Stimulated activated CD8-positive, alpha-beta memory T cell treated with anti-CD3 and anti-CD28 coated beads, Interleukin-12 subunit alpha, Interleukin-12 subunit beta, amount 100 ng/mL, for 4 hours (primary cell): ENCODE measurements around the gene HTR2B.
"Not testable (repeated sequence)": the region's sequence is repeated elsewhere in the genome, so short reads cannot be mapped to it uniquely, and the experiment has no call there.

Source experiments
- DNase-seq: peaks from one replicate; pipeline ENCODE4 v3.0.0-alpha.2; 2020; ENCODE audit warnings: low read depth

HTR2B gene

DNA sequence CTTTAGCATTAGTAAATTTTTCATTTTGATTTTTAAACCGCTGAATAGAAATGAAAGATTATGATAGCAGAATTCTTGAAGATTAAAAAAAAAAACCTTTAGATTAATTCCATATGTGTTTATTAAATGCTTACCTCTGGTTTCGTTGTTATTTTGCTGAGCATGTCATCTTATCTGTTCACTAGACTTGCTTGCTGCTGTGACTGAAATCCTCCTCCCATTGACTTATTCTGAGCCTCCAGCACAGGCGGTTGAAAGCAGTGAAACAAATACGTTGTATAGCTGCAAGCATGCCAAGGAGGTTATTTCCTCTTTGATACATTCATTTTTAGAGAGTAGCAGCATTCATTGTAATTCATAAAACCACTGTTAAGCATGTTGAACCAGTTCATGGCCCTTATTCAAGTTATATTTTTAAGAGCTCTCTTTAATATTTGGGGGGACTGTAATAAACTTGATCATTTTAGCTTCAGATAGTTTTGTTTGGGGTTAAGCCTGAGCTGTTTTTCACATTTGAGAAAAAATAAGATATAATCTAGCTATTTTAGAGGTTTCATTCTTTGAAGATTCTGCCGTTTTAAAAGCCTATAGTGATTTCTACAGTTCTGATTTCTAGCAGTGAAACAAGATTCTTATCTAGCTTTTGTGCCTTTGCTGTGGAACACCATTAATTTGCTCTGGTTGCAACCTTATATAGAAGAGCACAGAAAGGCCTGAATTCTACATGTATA, at the start of gene HTR2B:
Gene HTR2B (minus strand): TSS at position 205 of the 731 bp plus-strand sequence. CDS start 1,278 bp downstream, outside the sequence.
- DNase-seq, result no peak

DNA sequence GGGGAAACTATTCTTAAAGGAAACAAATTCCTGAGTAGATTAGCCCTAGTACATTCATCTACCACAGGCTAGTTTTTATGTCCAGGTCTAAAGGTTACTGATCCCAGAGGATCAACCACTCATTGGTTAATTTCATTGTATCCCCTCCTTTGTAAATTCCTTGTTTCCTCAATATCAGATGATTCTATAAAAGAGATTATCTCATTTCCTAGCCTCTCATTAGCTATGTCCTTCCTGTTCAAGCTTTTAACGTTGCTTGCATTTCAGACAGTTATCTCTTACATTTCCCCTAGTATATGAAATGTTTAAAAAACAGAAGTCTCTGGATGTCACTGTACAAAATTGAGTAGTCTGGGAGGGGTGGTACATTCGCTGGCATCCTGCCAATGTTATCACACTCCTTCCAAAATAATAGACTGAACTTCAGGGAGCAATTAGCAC, 49.4 kb upstream of the HTR2B start:
- no peak for DNase-seq

DNA sequence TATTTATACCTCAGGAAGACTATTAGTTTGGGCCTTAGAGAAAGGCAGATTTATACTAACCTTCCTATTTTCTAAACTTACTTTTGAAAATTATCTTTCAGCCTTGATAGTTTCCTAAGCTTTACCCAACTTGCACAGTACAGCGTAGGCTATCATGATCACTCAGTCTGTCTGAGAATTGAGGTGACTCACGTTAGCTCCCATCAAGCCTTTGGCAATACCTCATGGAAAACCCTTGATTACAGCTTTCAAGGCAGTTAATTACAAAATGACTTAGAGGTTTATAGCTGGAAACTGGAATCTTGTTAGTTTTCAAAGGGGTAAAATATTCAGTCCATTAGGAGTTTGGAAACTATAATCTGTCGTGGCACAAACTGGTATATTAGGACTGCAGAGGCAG, 47.2 kb upstream of the HTR2B start:
- DNase-seq, result no peak

DNA sequence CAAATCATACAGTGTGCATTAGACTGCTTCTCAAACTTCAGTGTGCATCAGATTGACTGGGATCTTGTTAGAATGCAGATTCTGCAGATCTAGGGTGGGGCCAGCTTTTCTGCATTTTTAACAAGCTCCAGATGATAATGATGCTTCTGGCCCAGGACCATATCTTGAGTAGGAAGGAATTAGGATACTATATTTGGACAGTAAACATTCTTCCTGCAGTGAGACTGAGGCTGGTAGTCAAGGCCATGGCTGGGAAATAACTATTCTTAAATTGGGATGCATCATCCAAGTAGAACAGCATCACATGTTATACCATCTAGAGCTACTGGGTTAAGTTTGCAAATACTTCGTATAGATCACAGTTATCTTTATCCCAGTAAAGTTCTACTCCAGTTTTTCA, 45.2 kb upstream of the HTR2B start:
- DNase-seq, result no peak

DNA sequence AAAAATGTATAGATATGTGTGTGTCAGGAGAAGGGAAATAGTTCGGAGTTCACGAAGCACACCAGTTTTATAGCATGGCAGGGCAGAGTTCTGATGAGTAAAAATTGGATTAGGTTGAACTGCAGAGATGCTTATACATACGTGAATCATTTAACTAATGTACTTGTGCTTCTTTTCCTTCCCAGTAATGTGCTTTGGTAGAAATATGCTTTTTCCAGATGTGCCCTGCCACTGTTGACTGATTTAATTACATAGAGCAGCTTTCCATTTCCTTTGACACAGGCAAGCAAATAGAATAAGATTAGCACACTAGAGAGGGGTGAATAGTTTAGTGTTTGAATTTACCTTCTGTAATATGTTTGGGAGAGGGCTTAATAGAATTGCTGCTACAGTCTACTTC, 44.6 kb upstream of the HTR2B start:
- DNase-seq, result no peak

DNA sequence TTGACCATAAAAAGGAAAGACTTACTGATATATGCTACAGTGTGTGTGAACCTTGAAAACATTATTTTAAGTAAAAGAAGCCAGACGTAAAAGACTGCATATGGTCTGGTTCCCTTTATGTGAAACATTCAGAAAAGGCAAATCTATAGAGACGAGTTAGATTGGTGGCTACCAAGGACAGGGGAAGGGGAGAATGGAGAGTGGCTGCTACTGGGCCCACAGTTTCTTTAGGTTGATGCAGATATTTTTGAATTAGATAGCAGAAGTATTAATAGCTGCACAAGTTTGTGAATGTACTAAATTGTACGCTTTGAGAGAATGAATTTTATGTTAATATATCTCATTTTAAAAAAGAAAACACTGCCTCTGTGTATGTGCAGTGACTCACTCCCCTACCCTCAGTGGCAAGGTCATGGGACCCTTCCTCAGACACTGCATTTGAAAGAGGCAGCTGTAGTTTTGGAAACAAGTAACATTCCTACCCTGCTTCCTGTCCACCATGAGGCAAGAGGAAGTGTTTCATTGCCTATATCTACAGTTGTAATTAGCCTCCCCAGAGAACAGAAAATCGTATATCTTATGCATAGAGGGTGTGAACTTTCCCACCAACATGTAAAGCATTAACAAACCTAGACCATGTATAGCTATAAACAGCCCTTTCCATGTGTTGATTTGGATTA, 43.8 kb upstream of the HTR2B start:
- DNase-seq, result no peak

DNA sequence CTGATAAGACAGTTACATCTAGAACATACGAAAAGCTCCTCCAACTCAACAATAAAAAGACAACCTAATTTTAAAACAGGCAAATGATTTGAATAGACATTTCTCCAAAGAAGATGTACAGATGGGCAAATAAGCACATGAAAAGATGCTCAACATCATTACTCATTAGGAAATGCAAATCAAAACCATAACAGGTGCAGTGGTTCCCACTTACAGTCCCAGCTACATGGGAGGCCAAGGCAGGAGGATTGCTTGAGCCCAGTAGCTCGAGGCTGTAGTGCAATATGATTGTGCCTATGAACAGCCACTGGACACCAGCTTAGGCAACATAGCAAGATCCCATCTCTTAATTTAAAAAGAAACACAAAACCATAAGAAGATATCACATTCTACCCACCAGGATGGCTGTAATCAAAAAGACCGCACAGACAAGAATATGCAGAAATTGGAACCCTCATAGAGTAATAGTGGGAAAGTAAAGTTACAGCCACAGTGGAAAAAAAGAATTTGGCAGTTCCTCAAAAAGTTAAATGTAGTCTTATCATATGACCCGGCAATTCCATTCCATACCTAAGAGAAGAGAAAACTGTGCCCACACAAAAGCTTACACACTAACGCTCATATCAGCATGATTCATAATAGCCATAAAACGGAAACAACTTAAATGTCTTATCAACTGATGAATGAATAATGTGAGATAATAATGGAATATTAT, 43.1 kb upstream of the HTR2B start:
- no peak for DNase-seq

DNA sequence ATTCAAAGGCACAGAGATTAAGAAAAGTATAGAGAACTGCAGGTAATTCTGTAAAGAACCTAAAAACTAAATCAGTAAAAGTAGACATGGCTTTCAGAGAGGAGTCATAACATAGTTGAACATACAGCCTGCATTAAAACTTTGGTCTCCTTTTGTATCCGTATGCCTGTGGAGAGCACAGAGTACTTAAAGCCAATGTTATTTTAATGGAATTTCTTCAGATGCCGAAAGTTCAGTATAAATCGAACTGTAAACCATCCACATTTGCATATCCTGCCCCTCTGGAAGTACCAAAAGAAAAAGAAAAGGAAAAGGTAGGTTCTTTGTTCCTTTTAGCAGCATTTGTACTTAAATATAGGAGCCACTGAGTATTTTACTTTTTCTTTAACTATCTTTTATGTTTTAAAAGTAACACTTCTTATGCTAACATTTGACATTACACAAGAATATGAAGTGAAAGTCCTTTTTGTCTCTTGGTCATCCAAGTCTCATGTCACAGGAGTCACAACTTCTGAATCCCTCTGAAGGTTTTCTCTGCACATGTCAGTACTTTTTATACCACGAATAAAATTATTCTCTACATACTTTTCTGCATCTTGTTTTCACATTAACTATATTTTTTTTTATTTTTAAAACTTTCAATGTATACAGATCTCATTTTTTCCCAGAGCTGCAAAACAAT, 38.7 kb upstream of the HTR2B start:
- no peak for DNase-seq

DNA sequence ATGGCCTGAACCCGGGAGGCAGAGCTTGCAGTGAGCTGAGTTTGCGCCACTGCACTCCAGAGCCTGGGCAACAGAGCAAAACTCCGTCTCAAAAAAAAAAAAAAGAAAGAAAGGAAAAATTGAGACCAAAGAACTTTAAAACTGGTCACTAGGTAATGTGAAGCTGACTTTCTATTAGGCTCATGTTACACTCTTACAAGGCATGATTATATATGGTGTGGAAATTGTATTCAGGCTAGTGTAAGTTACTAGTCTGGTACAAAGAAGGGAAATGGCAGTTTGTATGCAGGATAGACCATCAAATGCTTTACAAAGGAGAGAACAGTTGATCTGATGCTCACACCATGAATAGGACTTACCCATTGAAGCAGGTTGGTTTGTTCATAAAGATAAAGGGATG, 38.2 kb upstream of the HTR2B start:
- DNase-seq, result no peak

DNA sequence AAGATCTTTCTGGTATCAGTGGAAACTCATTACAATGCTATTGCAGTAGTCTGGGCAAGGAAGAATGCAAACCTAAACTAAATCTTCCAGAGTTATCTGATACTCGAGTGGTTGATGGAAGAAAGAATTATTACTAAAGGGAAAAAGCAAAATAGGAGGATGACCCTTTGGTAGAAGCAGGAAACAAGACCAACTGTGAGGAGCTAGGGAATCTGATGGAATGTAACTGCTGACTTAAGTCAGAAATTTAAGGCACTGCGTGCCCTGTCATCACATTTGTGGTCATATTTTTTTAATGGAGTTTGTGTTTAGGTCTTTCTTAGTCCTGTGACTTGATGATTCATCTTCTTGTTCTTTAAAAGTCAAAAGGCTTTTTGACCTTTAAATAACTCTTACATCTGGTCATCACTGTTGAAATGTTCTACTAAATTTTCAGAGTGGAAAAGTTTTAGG, 37.1 kb upstream of the HTR2B start:
- DNase-seq, result no peak

DNA sequence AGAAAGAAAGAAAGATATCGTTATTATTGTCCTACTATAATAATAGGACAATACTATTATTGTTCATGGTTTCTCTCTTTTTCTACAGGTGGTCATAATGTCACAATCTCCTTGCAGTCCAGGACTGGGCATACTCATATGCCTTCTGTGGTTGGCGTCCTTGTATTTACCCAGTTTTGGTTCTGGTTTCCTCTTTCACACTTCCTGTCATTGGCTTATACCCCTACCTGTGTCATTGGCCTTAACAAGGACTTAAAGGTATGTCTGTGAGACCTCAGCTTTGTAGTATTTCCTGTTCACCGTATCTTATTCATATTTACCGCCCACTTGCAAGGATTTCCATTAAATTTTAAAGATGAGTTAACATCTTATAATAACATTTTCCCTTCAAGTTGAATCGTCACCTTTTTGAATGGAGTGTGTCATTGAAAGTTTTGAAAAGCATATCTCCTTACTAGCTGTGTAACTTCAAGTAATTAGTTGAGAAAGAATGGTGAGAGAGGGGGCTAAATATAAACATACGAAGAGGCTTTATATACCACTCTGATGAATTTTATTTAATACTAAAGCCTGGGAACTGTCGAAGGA, 36.5 kb upstream of the HTR2B start:
- no peak for DNase-seq

DNA sequence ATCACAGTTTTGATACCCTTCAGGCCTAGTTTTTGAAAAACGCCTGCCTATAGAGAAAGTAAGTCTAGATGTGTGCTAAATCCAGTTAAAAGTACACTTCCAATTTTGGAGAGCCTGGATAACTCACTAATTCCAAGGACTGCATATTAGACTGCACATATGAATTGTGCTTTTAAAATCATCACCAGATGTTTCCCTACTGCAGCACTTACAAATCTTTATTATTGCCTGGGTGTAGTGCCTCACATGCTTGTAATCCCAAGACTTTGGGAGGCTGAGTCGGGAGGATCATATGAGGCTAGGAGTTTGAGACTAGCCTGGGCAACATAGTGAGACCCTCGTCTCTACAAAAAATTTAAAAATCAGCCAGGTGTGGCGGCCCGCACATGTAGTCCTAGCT, 35.9 kb upstream of the HTR2B start:
- DNase-seq, result no peak

DNA sequence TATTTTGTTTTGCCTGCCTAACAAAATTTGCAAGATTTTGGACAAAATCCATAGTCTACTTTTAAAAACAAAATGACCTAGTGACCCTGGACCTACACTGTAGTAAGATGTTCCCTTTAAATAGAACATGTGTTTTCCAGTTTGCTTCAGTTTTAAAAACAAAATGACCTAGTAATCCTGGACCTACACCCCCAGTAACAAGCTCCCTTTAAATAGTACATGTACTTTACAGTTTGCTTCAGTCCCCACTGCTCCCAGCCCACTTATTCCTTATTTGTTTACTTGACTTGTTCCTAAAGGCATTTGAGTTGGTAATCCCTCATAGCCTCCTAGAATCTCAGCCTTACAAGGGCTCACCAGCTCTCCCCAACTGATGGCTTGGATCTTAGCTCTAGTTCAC, 34.5 kb upstream of the HTR2B start:
- no peak for DNase-seq

DNA sequence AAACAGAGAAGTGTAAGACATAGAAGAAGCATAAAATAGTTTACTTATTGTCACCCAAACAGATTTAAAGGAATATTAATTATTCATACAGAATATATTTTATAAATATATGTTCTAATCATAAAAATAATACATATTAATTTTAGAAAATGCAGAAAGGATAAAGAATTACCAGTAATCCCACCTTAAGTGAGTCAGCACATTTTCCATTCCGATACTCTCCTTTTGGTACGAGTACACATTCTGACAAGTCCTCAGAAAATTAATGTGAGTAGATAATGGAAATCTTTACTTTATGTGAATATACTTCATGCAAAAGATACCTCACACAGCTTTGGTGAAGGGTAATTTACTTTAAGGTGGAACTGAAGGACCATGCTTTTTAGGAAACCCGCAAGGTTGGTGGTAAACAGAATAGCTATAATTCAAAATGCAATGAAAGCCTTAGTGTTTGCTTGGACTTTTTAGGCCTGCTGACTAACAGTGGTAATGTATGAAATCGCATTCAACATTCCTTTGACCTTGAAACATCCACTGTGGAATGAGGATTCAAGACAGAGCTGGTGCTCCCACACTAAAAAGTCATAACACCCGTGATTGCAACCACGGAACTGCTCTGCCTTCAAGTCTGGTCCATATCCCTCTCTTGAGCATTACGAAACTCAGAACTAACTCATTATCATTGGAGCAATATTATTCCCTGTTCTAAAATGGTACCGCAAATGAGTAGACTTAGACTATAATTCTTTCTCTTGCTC, 28.1 kb upstream of the HTR2B start:
- DNase-seq, result no peak

DNA sequence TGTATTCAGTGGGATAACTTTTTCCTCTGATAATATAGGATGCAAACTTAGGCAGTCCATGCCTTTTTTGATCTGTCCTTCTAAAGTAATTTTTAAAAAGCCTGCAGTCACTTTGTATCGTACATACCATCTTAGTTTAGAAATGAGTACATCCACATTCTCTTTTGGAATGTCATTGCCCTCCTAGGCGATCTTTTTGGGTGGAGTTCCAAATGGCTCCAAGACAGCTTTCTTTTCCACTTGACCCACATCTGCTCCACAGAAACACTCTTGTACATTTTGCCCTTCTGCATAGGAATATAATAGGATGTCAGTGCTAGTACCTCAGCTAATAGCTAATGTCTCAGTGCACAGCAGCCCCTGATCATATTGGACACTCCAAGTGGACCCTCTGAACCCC, 21.8 kb upstream of the HTR2B start:
- no peak for DNase-seq

DNA sequence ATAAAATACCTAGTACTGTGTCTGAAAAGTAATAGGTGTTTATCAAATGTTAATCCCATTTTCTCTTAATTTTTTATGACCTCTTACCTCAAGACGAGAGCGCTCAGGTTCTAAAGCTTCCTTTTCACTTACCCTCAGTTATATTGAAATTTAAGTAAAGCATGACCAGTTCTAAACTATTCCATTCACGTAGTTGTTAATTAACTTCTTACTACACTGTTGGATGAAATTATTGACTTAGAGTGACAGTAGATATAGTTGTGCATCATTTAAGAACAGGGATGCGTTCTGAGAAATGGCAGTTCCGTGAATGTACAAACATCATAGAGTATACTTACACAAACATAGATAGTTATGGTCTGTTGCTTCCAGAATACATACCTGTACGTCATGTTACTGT, 20.1 kb upstream of the HTR2B start:
- DNase-seq, result no peak

DNA sequence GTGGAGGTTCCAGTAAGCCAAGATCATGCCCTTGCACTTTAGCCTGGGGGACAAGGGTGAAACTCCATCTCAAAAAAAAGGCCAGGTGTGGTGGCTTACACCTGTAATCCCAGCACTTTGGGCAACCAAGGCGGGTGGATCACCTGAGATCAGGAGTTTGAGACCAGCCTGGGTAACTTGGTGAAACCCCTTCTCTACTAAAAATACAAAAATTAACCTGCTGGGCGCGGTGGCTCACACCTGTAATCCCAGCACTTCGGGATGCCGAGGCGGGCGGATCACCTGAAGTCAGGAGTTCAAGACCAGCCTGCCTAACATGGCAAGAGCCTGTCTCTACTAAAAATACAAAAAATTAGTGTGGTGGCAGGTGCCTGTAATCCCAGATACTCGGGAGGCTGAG, 16.0 kb upstream of the HTR2B start:
- DNase-seq, result not testable (repeated sequence)

DNA sequence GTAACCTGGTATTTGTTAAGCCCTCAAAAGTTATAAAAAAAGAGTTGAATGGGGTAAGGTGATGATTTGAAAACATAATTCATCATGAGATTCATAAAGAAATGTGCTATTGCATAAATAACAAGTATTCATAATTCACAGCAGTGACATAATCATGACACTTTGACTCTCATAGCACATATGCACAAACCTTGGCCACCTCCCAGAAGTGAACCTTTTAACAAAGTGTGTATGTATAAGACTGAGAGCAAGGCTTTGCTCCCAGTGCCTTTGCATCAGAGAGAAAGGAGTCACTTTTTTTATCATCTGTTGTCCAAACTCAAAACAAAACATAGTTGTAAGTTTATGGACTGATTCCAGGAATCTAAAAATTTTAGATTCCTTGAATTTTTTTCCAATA, 15.0 kb upstream of the HTR2B start:
- no peak for DNase-seq

DNA sequence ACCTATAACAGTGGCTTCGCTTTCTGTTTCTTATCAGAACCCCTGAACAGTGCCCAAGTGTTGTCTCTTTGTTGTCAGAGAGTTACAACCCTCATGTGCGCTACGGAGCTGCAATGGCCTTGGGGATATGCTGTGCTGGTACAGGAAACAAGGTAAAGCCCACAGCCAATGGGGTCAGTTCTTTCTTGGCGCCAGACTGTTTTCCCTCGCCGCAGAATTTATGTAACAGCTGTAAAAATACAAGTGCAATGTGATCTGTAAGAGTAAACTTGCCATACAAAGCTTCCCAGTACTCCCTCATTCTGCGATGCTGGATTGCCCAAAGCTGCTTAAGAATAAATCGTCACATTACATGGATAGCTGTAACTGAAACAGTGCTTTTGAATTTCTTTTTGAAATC, 13.9 kb upstream of the HTR2B start:
- DNase-seq, result no peak

DNA sequence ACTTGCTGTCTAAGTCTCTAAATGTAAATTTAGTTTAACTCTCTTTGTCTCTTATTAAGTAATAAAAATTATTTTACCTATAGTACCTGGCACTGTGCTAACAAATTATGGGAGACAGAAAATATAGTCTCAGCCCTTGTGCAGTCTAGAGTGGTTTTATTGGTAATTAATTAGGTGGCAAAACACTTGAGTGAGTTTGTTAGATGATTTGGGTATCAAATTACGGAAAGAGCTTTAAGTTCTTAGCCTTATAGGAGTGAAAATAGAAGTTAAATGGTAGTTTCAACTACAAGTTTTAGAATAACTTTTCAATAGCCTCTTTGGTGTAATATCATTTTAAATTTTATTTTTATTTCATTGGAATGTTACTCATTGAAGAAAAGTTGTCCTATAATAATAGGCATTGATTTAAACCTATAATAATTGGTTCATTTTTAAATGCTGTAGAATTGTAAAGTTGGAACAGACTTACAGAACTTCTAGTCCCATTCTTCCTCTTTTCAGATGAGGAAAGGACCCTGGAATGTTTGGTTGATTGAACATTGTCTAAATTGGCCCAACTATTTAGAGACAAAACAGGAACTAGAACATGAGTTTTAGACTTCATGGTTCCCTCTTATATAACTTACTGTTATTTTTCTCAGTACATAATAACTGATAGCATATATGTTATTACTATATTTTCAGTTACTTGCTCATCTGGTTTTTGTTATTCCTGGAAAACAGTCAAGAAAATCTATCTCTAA, 10.2 kb upstream of the HTR2B start:
- no peak for DNase-seq
